Measurements from ENCODE around the gene VSTM5. TPM values are rescaled to one million over a fixed set of nuclear protein-coding genes. Genes with fewer than 3 reads are reported as not detected.

Gene VSTM5
- total RNA-seq, 1 donor from 2014 or later = 0.31 TPM

DNA sequence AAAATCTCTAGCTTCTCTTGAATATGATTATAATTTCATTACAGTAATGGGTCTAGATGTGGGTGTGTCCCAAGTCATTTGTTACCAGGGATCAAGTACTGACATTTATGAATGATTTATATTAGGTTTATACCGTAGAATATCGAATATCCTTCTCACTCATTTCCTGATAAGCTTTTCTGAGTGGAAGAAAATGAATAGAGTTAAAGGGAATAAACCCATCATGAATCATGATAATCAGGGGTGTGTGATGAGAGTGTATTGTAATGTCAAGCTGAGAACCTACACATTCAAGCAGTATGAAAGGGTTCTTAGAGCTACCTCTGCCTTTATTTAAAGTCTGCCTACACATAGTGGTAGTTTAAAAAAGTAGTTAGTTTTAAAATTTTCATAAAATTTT is 49.1 kb downstream of the VSTM5 start:
- H3K4me3 Mint-ChIP-seq (ENCODE audit: low read depth) = no peak overlapping the region
- no peak for DNase-seq (ENCODE audit: low spot score, unreplicated experiment)
- no peaks in the 10 kb centered on the region for H3K9me3 Mint-ChIP-seq (ENCODE audit: low read depth)
- no peak for TF ChIP-seq CTCF (IDR thresholded peaks at IDR 0.05; ENCODE audit: unreplicated experiment)
- no peak overlapping the region for H3K27ac Mint-ChIP-seq
- no peaks in the 10 kb centered on the region for H3K4me1 Mint-ChIP-seq (ENCODE audit: low read depth)
- H3K36me3 Mint-ChIP-seq (ENCODE audit: insufficient read depth) = peaks cover 31% of the 10 kb centered on the region
- no peaks in the 10 kb centered on the region for H3K27me3 Mint-ChIP-seq

DNA sequence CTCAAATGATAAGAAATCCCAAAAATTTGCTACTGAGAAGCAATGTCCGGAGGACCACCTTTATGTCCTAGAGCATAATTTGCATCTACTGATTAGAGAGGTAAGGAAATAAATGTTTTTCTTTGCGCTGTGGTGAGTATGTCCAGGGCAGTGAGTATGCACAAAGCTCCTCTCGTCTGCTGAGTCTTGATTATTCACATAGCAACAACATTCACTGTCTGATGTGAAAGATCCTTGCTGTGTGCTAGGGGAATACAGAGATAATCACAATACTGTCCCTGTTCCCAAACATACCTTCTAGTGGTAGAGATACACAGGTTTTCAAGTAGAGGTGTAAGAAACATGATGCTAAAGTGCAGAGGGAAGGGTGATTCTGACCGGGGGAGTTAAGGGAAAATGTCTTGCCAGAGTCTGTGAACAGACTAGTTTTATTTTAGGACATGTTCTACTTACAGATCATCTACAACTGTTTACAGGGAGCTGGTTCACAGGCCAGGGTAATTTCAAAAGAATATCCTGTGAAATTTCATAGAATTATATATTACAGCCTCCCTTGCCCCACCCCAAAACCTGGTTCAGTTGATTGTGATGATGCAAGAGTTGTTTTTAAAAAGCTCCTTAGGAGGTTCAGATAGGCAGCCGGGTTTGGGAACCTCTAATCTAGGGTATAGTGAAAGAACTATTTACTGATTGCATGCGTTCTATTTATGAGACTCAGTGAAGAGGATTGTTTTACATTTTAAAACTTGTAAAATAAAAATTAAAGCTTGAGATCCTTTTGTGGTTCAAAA is 53.8 kb downstream of the VSTM5 start:
- H3K4me1 Mint-ChIP-seq (ENCODE audit: low read depth) = no peaks in the 10 kb centered on the region
- TF ChIP-seq CTCF (IDR thresholded peaks at IDR 0.05; ENCODE audit: unreplicated experiment) = no peak
- H3K4me3 Mint-ChIP-seq (ENCODE audit: low read depth) = no peak overlapping the region
- no peak overlapping the region for H3K27ac Mint-ChIP-seq
- H3K36me3 Mint-ChIP-seq (ENCODE audit: insufficient read depth) = peaks cover 45% of the 10 kb centered on the region
- DNase-seq (ENCODE audit: low spot score, unreplicated experiment) = no peak
- H3K27me3 Mint-ChIP-seq = no peaks in the 10 kb centered on the region
- no peaks in the 10 kb centered on the region for H3K9me3 Mint-ChIP-seq (ENCODE audit: low read depth)

DNA sequence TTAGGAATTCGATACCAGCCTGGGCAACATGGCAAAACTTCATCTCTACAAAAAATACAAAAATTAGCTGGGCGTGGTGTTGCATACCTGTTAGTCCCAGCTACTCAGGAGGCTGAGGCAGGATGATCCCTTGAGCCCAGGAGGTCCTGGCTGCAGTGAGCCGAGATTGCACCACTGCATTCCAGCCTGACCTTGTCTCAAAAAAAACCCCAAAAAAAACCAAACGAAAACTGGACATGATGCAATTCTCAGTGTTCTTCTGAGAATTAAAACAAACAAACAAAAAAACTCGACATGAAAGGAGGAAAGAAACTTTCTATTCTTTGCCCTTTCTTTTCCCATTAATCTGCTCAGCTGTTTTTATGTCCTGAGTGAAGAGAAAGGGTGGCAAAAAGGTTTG is 58.9 kb downstream of the VSTM5 start:
- H3K27me3 Mint-ChIP-seq = no peaks in the 10 kb centered on the region
- no peak overlapping the region for H3K4me3 Mint-ChIP-seq (ENCODE audit: low read depth)
- H3K9me3 Mint-ChIP-seq (ENCODE audit: low read depth) = no peaks in the 10 kb centered on the region
- TF ChIP-seq CTCF (IDR thresholded peaks at IDR 0.05; ENCODE audit: unreplicated experiment) = no peak
- H3K4me1 Mint-ChIP-seq (ENCODE audit: low read depth) = peaks cover 13% of the 10 kb centered on the region
- no peak overlapping the region for H3K27ac Mint-ChIP-seq
- no peak for DNase-seq (ENCODE audit: low spot score, unreplicated experiment)
- H3K36me3 Mint-ChIP-seq (ENCODE audit: insufficient read depth) = peaks cover 35% of the 10 kb centered on the region

GRCh38 chr11:93784935-93785360 is 65.5 kb downstream of the VSTM5 start:
- DNase-seq (ENCODE audit: low spot score, unreplicated experiment) = no peak
- peak overlapping the region; percentile 99 for H3K4me3 Mint-ChIP-seq (ENCODE audit: low read depth)

More at GRCh38 chr11:93784935-93785360, 65.5 kb downstream of the VSTM5 start:
- Mint-ChIP-seq H3K4me1 (ENCODE audit: low read depth) (peaks cover 31% of the 10 kb centered on the region), H3K36me3 (ENCODE audit: insufficient read depth) (peaks cover 5% of the 10 kb centered on the region), H3K27ac (peak overlapping the region; percentile 99), H3K9me3 (ENCODE audit: low read depth) (no peaks in the 10 kb centered on the region), H3K27me3 (no peaks in the 10 kb centered on the region)
- no peak for TF ChIP-seq CTCF (IDR thresholded peaks at IDR 0.05; ENCODE audit: unreplicated experiment)

All from progenitor cell of endocrine pancreas (in vitro differentiated cells).